ENCODE results near the gene TMC5. TPM values are rescaled to one million over a fixed set of nuclear protein-coding genes. Genes with fewer than 3 reads are reported as not detected.
A peak's percentile ranks its signal among the peaks of the same experiment; 100 is the strongest.

Gene TMC5
- polyA plus RNA-seq, 1 of the 3 experiments (the other 2 are of a cell fraction): not detected

DNA sequence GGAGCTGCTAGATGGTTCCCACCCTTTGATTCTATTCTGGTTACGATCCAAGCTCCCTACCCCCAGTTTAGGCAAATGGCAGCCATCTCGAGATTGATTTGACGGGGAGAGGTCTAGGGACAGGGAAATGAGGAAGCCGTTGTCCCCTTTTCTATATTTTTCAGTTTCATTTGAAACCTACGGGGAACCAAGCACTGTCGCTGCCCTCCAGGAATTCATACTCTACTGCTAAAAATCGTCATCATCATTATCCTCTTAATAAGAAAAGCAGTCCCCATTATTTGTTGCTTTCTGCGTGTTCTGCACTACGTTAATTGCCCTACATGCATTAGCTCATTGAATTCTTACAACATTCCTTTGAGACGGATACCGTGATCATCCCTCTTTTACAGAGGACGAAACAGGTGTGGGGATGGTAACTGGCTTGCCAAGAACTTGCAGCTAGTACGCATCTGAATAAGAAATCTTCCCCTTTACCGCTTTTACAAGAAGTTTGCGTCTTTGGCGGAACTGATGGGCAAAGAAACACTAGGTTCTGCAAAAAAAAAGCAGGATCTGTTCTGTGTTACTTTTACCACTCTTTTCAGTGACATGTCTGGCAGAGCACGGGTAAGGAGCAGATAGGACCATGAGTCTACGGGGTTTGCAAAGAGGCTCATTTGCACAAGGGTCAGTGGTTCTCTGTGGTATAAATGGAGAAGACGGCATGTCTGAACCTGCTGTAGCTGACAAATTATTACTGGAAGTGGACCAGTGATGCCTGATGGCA, 107.1 kb downstream of the TMC5 start:
- WGBS (ENCODE audit: low lambda C conversion rate): 14% methylated on average over 19 of the region's 19 CpGs
- H3K36me3 ChIP-seq (replicated peaks in 1 of 2; ENCODE audit: control insufficient read depth in 1 of 2, insufficient read depth in 2 of 2, low read length in 1 of 2): peaks cover 15% of the 10 kb centered on the region in 2 experiments
- H3K4me2 ChIP-seq: peak overlapping the region; percentile 87
- POLR2A ChIA-PET: interaction anchor here (0.7 to 2.3 kb wide), 3 partner anchors 7 to 31 kb away, joined by 3 to 15 read pairs (median 4); partner anchors contain the start of gene VPS35L
- H3K27me3 ChIP-seq (ENCODE audit: insufficient read depth): no peaks in the 10 kb centered on the region
- H3K4me1 ChIP-seq (ENCODE audit: control insufficient read depth in 1 of 2, insufficient read depth in 2 of 2, low read depth in 1 of 2, low read length in 1 of 2): peaks cover 8 to 21% of the 10 kb centered on the region in 2 experiments; a peak in 3 of 4 replicates
- H2AFZ ChIP-seq (ENCODE audit: low read depth): peak overlapping the region; percentile 92
- peak overlapping the region; percentile 93 to 99 for H3K4me3 ChIP-seq (ENCODE audit: low read depth in 2 of 2, low read length in 1 of 2)
- H3F3A ChIP-seq (replicated peaks; ENCODE audit: insufficient read depth): peaks cover 7% of the 10 kb centered on the region
- DNase-seq: peak; percentile 28
- H3K27ac ChIP-seq (ENCODE audit: low read depth in 2 of 2, low read length in 1 of 2): peak overlapping the region; percentile 54 to 85
- peak overlapping the region; percentile 82 for H3K9ac ChIP-seq
- CTCF ChIA-PET: interaction anchor here (0.8 to 2.6 kb wide), 5 partner anchors 9 to 136 kb away, joined by 3 to 14 read pairs (median 5); partner anchors contain the start of gene VPS35L
- no peaks in the 10 kb centered on the region for H3K9me2 ChIP-seq
- TF ChIP-seq USF2 (IDR thresholded peaks at IDR 0.05; ENCODE audit: borderline replicate concordance, low read depth, low read length) (no peak), EP300 (IDR thresholded peaks at IDR 0.05; ENCODE audit: borderline replicate concordance in 1 of 2, low read depth in 1 of 2, low read length in 1 of 2) (no peak), MXI1 (IDR thresholded peaks at IDR 0.05; ENCODE audit: low read depth, low read length) (peak; percentile 58; the same call in 1 of the 2 replicates), YY1 (IDR thresholded peaks at IDR 0.05; ENCODE audit: low read depth) (no peak; the same call in 1 of the 2 replicates)
- peaks cover 57% of the 10 kb centered on the region for H3K79me2 ChIP-seq (ENCODE audit: insufficient read depth)
- no peaks in the 10 kb centered on the region for H3K9me3 ChIP-seq
- no peaks in the 10 kb centered on the region for H4K20me1 ChIP-seq (ENCODE audit: insufficient read depth)

DNA sequence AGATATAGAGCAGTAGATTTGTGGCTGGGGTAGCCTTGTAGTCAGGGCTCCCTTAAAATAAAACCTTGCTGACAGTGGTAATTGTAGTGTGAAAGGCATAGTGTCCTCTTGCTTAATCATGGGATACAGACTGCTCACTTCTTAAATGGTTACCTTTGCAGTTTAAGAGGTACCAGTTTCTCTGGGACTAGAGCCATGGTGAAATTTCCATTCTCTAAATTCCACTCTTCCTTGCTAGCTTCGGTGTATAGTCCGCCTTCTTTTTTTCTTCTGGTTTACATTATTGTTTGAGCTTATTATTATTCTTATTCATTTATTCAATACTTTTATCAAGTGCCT, 107.7 kb downstream of the TMC5 start:
- Histone ChIP-seq H3K27ac (ENCODE audit: low read depth in 2 of 2, low read length in 1 of 2) (peak overlapping the region; percentile 54 to 85; a peak in 3 of 4 replicates), H2AFZ (ENCODE audit: low read depth) (peak overlapping the region; percentile 92), H3K36me3 (replicated peaks in 1 of 2; ENCODE audit: control insufficient read depth in 1 of 2, insufficient read depth in 2 of 2, low read length in 1 of 2) (peaks cover 15 to 19% of the 10 kb centered on the region in 2 experiments), H3K4me1 (ENCODE audit: control insufficient read depth in 1 of 2, insufficient read depth in 2 of 2, low read depth in 1 of 2, low read length in 1 of 2) (peaks cover 8 to 19% of the 10 kb centered on the region in 2 experiments; a peak in 3 of 4 replicates), H3F3A (replicated peaks; ENCODE audit: insufficient read depth) (peaks cover 7% of the 10 kb centered on the region), H3K9me2 (no peaks in the 10 kb centered on the region), H3K9ac (peak overlapping the region; percentile 82; the same call in 1 of the 2 replicates), H3K4me3 (ENCODE audit: low read depth in 2 of 2, low read length in 1 of 2) (peak overlapping the region; percentile 93 to 99), H3K79me2 (ENCODE audit: insufficient read depth) (peaks cover 53% of the 10 kb centered on the region), H3K27me3 (ENCODE audit: insufficient read depth) (no peaks in the 10 kb centered on the region), H3K9me3 (no peaks in the 10 kb centered on the region), H4K20me1 (ENCODE audit: insufficient read depth) (no peaks in the 10 kb centered on the region), H3K4me2 (peak overlapping the region; percentile 87)
- ChIA-PET CTCF (interaction anchor here (1.1 to 2.6 kb wide), 4 partner anchors 12 to 557 kb away, joined by 3 to 14 read pairs (median 4); partner anchors contain the start of gene VPS35L), POLR2A (interaction anchor here (0.7 to 2.3 kb wide), 2 partner anchors 23 to 30 kb away, joined by 4 to 15 read pairs; partner anchors contain the start of gene VPS35L)
- WGBS (ENCODE audit: low lambda C conversion rate): 47% methylated on average over 2 of the region's 2 CpGs
- TF ChIP-seq SMC3 (IDR thresholded peaks at IDR 0.05; ENCODE audit: low read depth, low read length) (no peak), GABPA (IDR thresholded peaks at IDR 0.05; ENCODE audit: low read depth) (no peak), IRF3 (IDR thresholded peaks at IDR 0.05; ENCODE audit: low read depth, low read length) (no peak), FOSL2 (IDR thresholded peaks at IDR 0.05; ENCODE audit: borderline replicate concordance, low read depth) (no peak), JUND (IDR thresholded peaks at IDR 0.05) (no peak), ZBTB33 (IDR thresholded peaks at IDR 0.05; ENCODE audit: borderline replicate concordance, low read depth) (no peak), GATA2 (CRISPR knock-in tag; IDR thresholded peaks at IDR 0.05) (no peak), FOXM1 (IDR thresholded peaks at IDR 0.05; ENCODE audit: low read depth) (no peak)
- TF ChIP-seq, protein P1, sequence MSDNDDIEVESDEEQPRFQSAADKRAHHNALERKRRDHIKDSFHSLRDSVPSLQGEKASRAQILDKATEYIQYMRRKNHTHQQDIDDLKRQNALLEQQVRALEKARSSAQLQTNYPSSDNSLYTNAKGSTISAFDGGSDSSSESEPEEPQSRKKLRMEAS (IDR thresholded peaks at IDR 0.05; ENCODE audit: low read depth): no peak
- TF ChIP-seq, protein P2, sequence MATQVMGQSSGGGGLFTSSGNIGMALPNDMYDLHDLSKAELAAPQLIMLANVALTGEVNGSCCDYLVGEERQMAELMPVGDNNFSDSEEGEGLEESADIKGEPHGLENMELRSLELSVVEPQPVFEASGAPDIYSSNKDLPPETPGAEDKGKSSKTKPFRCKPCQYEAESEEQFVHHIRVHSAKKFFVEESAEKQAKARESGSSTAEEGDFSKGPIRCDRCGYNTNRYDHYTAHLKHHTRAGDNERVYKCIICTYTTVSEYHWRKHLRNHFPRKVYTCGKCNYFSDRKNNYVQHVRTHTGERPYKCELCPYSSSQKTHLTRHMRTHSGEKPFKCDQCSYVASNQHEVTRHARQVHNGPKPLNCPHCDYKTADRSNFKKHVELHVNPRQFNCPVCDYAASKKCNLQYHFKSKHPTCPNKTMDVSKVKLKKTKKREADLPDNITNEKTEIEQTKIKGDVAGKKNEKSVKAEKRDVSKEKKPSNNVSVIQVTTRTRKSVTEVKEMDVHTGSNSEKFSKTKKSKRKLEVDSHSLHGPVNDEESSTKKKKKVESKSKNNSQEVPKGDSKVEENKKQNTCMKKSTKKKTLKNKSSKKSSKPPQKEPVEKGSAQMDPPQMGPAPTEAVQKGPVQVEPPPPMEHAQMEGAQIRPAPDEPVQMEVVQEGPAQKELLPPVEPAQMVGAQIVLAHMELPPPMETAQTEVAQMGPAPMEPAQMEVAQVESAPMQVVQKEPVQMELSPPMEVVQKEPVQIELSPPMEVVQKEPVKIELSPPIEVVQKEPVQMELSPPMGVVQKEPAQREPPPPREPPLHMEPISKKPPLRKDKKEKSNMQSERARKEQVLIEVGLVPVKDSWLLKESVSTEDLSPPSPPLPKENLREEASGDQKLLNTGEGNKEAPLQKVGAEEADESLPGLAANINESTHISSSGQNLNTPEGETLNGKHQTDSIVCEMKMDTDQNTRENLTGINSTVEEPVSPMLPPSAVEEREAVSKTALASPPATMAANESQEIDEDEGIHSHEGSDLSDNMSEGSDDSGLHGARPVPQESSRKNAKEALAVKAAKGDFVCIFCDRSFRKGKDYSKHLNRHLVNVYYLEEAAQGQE (IDR thresholded peaks at IDR 0.05; ENCODE audit: low read depth, low read length): no peak
- DNase-seq: no peak

Measured in SK-N-SH (cell line).